Tibial nerve (tissue), 4 donors: ENCODE results near the gene PAAF1. TPM values are rescaled to one million over a fixed set of nuclear protein-coding genes. Genes with fewer than 3 reads are reported as not detected.

Experiments used
- DNase-seq, 2 donors: peaks; one replicate each; pipeline ENCODE4 v3.0.0-alpha.2; 2019; ENCODE audit warnings: low spot score in 2 of 2
- H3K27ac ChIP-seq, 4 donors: fragments of 200-600 bp; sonication (generic) in 3 of 4; one replicate each; pipeline ENCODE4 v1.5.1; 2017 to 2019; ENCODE audit warnings: mild to moderate bottlenecking in 1 of 4
- H3K27me3 ChIP-seq, 2 donors: fragments of 200-600 bp; sonication (generic) in 1 of 2; one replicate each; pipeline versions ENCODE4 v1.5.1 to v1.6.0; 2017 to 2019
- H3K36me3 ChIP-seq, 3 donors: fragments of 200-600 bp; sonication (generic); one replicate each; pipeline ENCODE4 v1.5.1; 2018 to 2019
- H3K4me1 ChIP-seq, 4 donors: fragments of 200-600 bp; sonication (generic) in 3 of 4; one replicate each; pipeline ENCODE4 v1.5.1; 2017 to 2019
- H3K4me3 ChIP-seq, 4 donors: fragments of 200-600 bp; sonication (generic) in 3 of 4; one replicate each; pipeline ENCODE4 v1.5.1; 2017 to 2019; ENCODE audit warnings: mild to moderate bottlenecking in 1 of 4, moderate library complexity in 1 of 4
- H3K9me3 ChIP-seq, 4 donors: fragments of 200-600 bp; sonication (generic) in 3 of 4; one replicate each; pipeline ENCODE4 v1.5.1; 2017 to 2019
- EP300 ChIP-seq, 2 donors: sonication (generic); formaldehyde crosslinking; IDR thresholded peaks; one replicate each; pipeline ENCODE4 v1.6.1; 2017; ENCODE audit warnings: antibody characterized with exemption in 2 of 2, mild to moderate bottlenecking in 1 of 2
- POLR2A ChIP-seq, 2 donors: fragments of 450-650 bp; IDR thresholded peaks; one replicate each; pipeline ENCODE4 v1.6.1; 2017; ENCODE audit warnings: antibody characterized with exemption in 2 of 2, mild to moderate bottlenecking in 2 of 2, moderate library complexity in 2 of 2
- WGBS, 2 donors: methylation state at CpG; one replicate each; pipeline ENCODE4 v1.1.5; 2018; 5-methylcytosine and 5-hydroxymethylcytosine counted together
- total RNA-seq, 4 donors: library from RNA; depleted of rRNA; stranded (reverse); fragments of >200 nt; gene quantifications; one replicate each; pipeline ENCODE4 v1.1.0, GENCODE V29; 2016
- TF ChIP-seq, protein P1 (sequence below), 5 experiments: fragments of 200-600 bp in 3 of 5; fragments of 450-650 bp in 2 of 5; sonication (generic) in 3 of 5; IDR thresholded peaks; one replicate each; pipeline ENCODE4 v1.5.1; 2016 to 2019; ENCODE audit warnings: antibody characterized with exemption in 5 of 5, mild to moderate bottlenecking in 3 of 5, moderate library complexity in 2 of 5

Gene PAAF1
- total RNA-seq, 4 donors from 2014 or later, result 24.9 to 39.1 (median 32.7) TPM

DNA sequence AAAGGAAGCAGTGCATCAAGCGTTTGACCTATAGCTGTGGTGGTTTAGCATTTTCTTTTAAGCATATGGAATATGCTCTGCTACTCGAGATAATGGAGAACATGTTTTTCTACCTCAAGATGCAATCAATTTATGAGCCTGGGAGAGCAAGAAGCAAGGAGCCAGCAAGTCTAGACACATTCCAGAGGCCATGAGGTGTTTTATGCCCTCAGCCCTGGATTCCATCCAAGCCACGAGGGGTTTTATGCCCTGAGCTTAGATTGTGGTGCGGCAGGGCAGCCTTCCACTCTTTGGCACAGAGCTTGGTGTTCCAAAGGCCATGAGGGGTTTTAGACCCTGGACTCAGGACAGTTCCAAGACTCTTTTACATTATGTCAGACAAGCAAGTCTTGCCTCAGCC lies 62.3 kb downstream of the PAAF1 start:
- DNase-seq, result no peak

DNA sequence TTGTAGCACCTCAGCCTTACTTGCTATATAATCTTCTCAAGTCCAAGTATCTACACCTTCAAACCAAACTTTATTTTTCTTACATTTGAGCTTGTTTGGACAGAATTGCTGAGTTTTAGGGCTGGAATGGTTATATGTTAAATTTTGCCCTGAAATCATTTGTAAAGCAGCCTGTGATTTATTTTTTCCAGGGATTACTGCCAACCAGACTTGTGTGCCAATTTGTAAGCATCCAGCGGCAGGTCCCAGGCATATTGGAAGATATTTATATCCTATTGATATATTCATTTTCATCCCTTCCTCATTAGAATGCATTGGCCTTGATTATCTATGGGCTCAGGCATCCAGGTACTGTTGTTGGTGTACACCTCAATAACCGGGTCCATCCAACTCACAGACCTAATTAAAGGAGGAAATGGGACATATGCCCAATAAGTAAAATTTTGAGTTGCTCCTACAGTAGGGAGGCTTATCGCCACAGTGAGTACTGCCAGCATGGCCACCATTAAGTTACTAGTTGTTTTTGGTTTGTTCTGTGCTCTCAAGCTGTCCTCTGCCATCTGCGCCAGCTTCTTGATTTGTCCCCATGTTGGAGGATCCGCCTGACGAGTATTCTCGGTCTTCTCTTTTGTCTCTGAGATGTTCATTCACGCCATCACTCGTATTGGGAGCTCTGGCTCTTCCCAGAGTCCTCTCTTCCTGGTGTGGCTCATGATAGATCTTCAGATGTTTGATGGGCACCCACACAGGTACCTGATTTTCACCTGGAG lies 64.2 kb downstream of the PAAF1 start:
- no peak for TF ChIP-seq POLR2A (IDR thresholded peaks at IDR 0.05)
- TF ChIP-seq, protein P1, sequence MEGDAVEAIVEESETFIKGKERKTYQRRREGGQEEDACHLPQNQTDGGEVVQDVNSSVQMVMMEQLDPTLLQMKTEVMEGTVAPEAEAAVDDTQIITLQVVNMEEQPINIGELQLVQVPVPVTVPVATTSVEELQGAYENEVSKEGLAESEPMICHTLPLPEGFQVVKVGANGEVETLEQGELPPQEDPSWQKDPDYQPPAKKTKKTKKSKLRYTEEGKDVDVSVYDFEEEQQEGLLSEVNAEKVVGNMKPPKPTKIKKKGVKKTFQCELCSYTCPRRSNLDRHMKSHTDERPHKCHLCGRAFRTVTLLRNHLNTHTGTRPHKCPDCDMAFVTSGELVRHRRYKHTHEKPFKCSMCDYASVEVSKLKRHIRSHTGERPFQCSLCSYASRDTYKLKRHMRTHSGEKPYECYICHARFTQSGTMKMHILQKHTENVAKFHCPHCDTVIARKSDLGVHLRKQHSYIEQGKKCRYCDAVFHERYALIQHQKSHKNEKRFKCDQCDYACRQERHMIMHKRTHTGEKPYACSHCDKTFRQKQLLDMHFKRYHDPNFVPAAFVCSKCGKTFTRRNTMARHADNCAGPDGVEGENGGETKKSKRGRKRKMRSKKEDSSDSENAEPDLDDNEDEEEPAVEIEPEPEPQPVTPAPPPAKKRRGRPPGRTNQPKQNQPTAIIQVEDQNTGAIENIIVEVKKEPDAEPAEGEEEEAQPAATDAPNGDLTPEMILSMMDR (IDR thresholded peaks at IDR 0.05), result no peak
- TF ChIP-seq EP300 (IDR thresholded peaks at IDR 0.05), result no peak
- peaks cover 0 to 4% (median 0%) of the 10 kb centered on the region in 3 donors for H3K36me3 ChIP-seq
- H3K4me3 ChIP-seq, result no peak overlapping the region
- WGBS, 2 donors, result 93% methylated on average over 9 of the region's 9 CpGs
- no peak for DNase-seq
- no peak overlapping the region for H3K27ac ChIP-seq
- H3K4me1 ChIP-seq, result peaks cover 0 to 14% (median 2%) of the 10 kb centered on the region in 4 donors
- no peaks in the 10 kb centered on the region for H3K9me3 ChIP-seq
- no peaks in the 10 kb centered on the region for H3K27me3 ChIP-seq

More for the DNA sequence above, 62.3 kb downstream of the PAAF1 start:
- Histone ChIP-seq H3K4me1 (peaks cover 0 to 8% (median 2%) of the 10 kb centered on the region in 4 donors), H3K27ac (no peak overlapping the region), H3K27me3 (no peaks in the 10 kb centered on the region), H3K4me3 (no peak overlapping the region), H3K9me3 (no peaks in the 10 kb centered on the region), H3K36me3 (peaks cover 0 to 4% (median 0%) of the 10 kb centered on the region in 3 donors)
- WGBS, 2 donors, result 63 to 67% methylated on average over 4 of the region's 4 CpGs
- TF ChIP-seq, protein P1 (IDR thresholded peaks at IDR 0.05), result no peak
- TF ChIP-seq POLR2A (IDR thresholded peaks at IDR 0.05), result no peak
- no peak for TF ChIP-seq EP300 (IDR thresholded peaks at IDR 0.05)

DNA sequence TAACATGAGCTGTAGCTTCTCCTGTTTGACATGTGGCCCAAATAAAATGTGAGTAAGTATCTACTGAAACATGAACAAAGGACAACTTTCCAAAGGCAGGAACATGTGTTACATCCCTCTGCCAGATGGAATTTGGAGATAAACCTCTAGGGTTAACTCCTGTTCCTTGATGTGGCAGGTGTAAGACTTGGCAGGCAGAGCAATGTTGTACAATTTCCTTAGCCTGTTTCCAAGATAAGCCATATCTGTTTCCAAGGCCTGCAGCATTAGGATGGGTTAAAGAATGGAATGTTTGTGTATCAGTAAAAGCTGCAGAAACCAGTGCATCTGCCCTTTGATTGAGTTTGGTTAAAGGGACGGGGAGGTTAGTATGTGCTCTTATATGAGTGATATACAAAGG lies 65.2 kb downstream of the PAAF1 start:
- 53 to 56% methylated on average over 1 of the region's 1 CpG for WGBS, 2 donors
- H3K27ac ChIP-seq, result no peak overlapping the region
- no peaks in the 10 kb centered on the region for H3K9me3 ChIP-seq
- no peak for TF ChIP-seq POLR2A (IDR thresholded peaks at IDR 0.05)
- TF ChIP-seq, protein P1 (IDR thresholded peaks at IDR 0.05), result no peak
- no peak for TF ChIP-seq EP300 (IDR thresholded peaks at IDR 0.05)
- DNase-seq, result no peak
- H3K36me3 ChIP-seq, result peaks cover 0 to 2% (median 0%) of the 10 kb centered on the region in 3 donors
- no peaks in the 10 kb centered on the region for H3K27me3 ChIP-seq
- peaks cover 0 to 22% (median 2%) of the 10 kb centered on the region in 4 donors for H3K4me1 ChIP-seq
- H3K4me3 ChIP-seq, result no peak overlapping the region

DNA sequence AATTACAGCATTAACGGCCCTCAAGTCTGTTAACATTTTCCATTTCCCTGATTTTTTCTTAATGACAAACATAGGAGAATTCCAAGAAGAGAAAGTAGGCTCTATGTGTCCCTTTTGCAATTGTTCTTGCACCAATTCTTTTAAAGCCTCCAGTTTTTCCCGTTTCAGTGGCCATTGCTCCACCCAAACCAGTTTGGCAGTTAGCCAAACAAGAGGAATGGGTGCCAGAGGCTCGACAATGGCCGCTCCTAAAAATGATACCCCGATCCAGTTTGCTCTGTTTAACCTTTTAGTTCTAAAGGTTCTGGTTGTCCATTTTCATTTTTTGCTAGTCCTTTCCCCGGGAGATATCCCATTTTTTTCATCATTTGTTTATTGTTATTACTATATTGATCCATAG lies 67.3 kb downstream of the PAAF1 start:
- H3K36me3 ChIP-seq, result no peaks in the 10 kb centered on the region
- peaks cover 0 to 22% (median 2%) of the 10 kb centered on the region in 4 donors for H3K4me1 ChIP-seq
- H3K4me3 ChIP-seq, result peak overlapping the region in 1 of 4 donors; percentile 23
- H3K27me3 ChIP-seq, result no peaks in the 10 kb centered on the region
- 22 to 30% methylated on average over 6 of the region's 6 CpGs for WGBS, 2 donors
- DNase-seq, result no peak
- TF ChIP-seq, protein P1 (IDR thresholded peaks at IDR 0.05), result no peak
- TF ChIP-seq EP300 (IDR thresholded peaks at IDR 0.05) (no peak), POLR2A (IDR thresholded peaks at IDR 0.05) (no peak)
- H3K9me3 ChIP-seq, result no peaks in the 10 kb centered on the region
- peak overlapping the region in 1 of 4 donors; percentile 71 for H3K27ac ChIP-seq

DNA sequence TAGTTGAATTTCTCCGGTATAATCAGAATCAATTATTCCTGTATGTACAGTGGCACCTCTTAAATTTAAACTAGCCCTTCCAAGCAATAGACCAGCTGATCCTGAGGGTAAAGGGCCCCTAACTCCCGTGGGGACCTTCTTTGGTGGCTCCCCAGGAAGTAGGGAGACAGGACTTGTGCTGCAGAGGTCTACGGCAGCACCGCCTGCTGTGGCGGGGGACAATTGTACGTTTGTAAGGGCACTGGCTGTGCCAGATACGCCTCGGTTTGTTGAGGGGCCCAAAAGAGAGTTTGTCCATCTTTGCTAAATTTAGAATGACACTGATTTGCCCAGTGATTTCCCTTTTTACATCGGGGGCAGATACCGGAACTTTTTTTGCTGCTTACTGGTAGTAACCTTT lies 68.1 kb downstream of the PAAF1 start:
- TF ChIP-seq, protein P1 (IDR thresholded peaks at IDR 0.05), result no peak
- TF ChIP-seq EP300 (IDR thresholded peaks at IDR 0.05) (no peak), POLR2A (IDR thresholded peaks at IDR 0.05) (no peak)
- Histone ChIP-seq H3K27me3 (no peaks in the 10 kb centered on the region), H3K4me1 (peaks cover 0 to 22% (median 2%) of the 10 kb centered on the region in 4 donors), H3K9me3 (no peaks in the 10 kb centered on the region), H3K27ac (peak overlapping the region in 1 of 4 donors; percentile 71), H3K36me3 (no peaks in the 10 kb centered on the region), H3K4me3 (no peak overlapping the region)
- DNase-seq, result no peak
- WGBS, 2 donors, result 44 to 66% methylated on average over 10 of the region's 10 CpGs
